Measurements from ENCODE around the gene CALD1.

DNA sequence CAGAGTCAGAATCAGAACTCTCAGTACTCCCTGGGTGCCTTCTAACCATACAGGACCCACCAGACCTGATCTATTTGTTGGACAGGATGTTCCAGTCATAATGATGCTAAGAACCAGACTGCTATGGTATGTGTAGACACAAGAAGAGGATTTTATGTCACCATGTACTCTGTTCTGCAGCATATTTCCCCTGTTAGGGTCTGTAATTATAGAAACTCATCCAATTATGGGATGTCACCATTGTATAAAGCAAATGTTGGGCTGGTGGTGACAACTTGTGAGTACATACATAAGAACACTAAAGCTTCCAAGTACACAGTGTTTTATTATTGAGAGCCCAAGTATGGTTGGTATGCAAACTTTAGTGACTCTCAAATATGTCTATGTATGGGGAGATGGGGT is 139.8 kb downstream of the CALD1 start:
- TF ChIP-seq, protein P1, sequence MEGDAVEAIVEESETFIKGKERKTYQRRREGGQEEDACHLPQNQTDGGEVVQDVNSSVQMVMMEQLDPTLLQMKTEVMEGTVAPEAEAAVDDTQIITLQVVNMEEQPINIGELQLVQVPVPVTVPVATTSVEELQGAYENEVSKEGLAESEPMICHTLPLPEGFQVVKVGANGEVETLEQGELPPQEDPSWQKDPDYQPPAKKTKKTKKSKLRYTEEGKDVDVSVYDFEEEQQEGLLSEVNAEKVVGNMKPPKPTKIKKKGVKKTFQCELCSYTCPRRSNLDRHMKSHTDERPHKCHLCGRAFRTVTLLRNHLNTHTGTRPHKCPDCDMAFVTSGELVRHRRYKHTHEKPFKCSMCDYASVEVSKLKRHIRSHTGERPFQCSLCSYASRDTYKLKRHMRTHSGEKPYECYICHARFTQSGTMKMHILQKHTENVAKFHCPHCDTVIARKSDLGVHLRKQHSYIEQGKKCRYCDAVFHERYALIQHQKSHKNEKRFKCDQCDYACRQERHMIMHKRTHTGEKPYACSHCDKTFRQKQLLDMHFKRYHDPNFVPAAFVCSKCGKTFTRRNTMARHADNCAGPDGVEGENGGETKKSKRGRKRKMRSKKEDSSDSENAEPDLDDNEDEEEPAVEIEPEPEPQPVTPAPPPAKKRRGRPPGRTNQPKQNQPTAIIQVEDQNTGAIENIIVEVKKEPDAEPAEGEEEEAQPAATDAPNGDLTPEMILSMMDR (IDR thresholded peaks at IDR 0.05 in 8 of 11, conservative IDR thresholded peaks at IDR 0.05 in 3 of 11) = no peak
- TF ChIP-seq POLR2A (IDR thresholded peaks at IDR 0.05) (no peak), POLR2AphosphoS5 (IDR thresholded peaks at IDR 0.05) (no peak)

Data from spleen (tissue), 7 donors.